A549 (cell line): ENCODE measurements around the gene ANO10. TPM values are rescaled to one million over a fixed set of nuclear protein-coding genes. Genes with fewer than 3 reads are reported as not detected.

ENCODE experiments used
- ATAC-seq, 2 experiments: fragments of 200-7000 bp in 1 of 2; fragments of >200 bp in 1 of 2; cut with Nextera tagmentation in 1 of 2; cut with Tn5 transposase in 1 of 2; 3 replicates each; pipeline versions ENCODE4 v1.8.0 to v1.9.1; 2018 to 2020; ENCODE audit warnings: mild to moderate bottlenecking in 1 of 2, moderate library complexity in 1 of 2
- CTCF ChIA-PET: fragments of 300-600 bp; sonication (Branson Sonifier 250); formaldehyde crosslinking; extraction: SDS; loops from one replicate; lab custom pipeline; 2021; ENCODE audit warnings: antibody characterized with exemption, inconsistent platforms; lab: Yijun Ruan, JAX
- POLR2A ChIA-PET: fragments of 350-600 bp; formaldehyde crosslinking; extraction: SDS; loops from one replicate; lab custom pipeline; 2021; ENCODE audit warnings: antibody characterized with exemption, inconsistent platforms; lab: Yijun Ruan, JAX
- DNase-seq, 2 experiments: peaks; one replicate each; pipeline versions ENCODE4 v3.0.0 to v3.0.0-alpha.2; 2011 to 2016; ENCODE audit warnings: low read depth in 1 of 2, low spot score in 1 of 2
- FAIRE-seq: peaks from 2 replicates; lab custom pipeline; 2011; peaks lifted over from hg19 to GRCh38; lab: Jason Lieb, UNC
- H3K27ac ChIP-seq, 2 experiments: fragments of >200 bp; sonication (Bioruptor Twin); formaldehyde crosslinking; 3 replicates each; pipeline ENCODE4 v1.5.1; 2016 to 2017
- H3K4me1 ChIP-seq: fragments of >200 bp; sonication (Bioruptor Twin); formaldehyde crosslinking; 3 replicates; pipeline ENCODE4 v1.6.1; 2016
- H3K4me2 ChIP-seq: fragments of >200 bp; sonication (Bioruptor Twin); formaldehyde crosslinking; 3 replicates; pipeline ENCODE4 v1.6.1; 2016
- H3K4me3 ChIP-seq: fragments of >200 bp; sonication (Bioruptor Twin); formaldehyde crosslinking; 3 replicates; pipeline ENCODE4 v1.5.1; 2016
- H3K9me3 ChIP-seq: fragments of >200 bp; sonication (Bioruptor Twin); formaldehyde crosslinking; 3 replicates; pipeline ENCODE4 v1.6.1; 2016
- BHLHE40 ChIP-seq: IDR thresholded peaks from 2 replicates; pipeline ENCODE4 v1.6.1; 2012; ENCODE audit warnings: low read depth, low read length, inconsistent platforms
- CHD2 ChIP-seq: fragments of 150-350 bp; IDR thresholded peaks from 2 replicates; pipeline ENCODE4 v1.6.1; 2014; ENCODE audit warnings: low read length; ENCODE audit not compliant: partially characterized antibody
- EP300 ChIP-seq, 2 experiments: fragments of >200 bp; sonication (Bioruptor Twin); formaldehyde crosslinking; IDR thresholded peaks; 2 replicates in 1 of 2; 3 replicates in 1 of 2; pipeline ENCODE4 v1.6.1; 2016 to 2017
- ESRRA ChIP-seq: fragments of 150-350 bp; IDR thresholded peaks from 2 replicates; pipeline ENCODE4 v1.6.1; 2014; ENCODE audit warnings: mild to moderate bottlenecking, low read length, borderline replicate concordance
- FOSL2 ChIP-seq, 2 experiments: fragments of 450-650 bp in 1 of 2; fragments of >200 bp in 1 of 2; sonication (Bioruptor Twin) in 1 of 2; formaldehyde crosslinking; IDR thresholded peaks; 2 replicates each; pipeline versions ENCODE4 v1.5.0 to v1.6.1; 2016 to 2020; ENCODE audit warnings: mild to moderate bottlenecking in 1 of 2, moderate library complexity in 1 of 2
- FOXS1 ChIP-seq: fragments of 250-450 bp; sonication (Bioruptor Pico); IDR thresholded peaks from 2 replicates; pipeline ENCODE4 v1.5.0; 2020; ENCODE audit warnings: mild to moderate bottlenecking, moderate library complexity
- GATA3 ChIP-seq: IDR thresholded peaks from 2 replicates; pipeline ENCODE4 v1.6.1; 2012; ENCODE audit warnings: borderline replicate concordance
- HDAC2 ChIP-seq: fragments of 200-600 bp; sonication (generic); IDR thresholded peaks from 2 replicates; pipeline ENCODE4 v1.6.1; 2016
- JUN ChIP-seq, 2 experiments: fragments of >200 bp; sonication (Bioruptor Twin); formaldehyde crosslinking; IDR thresholded peaks; 2 replicates in 1 of 2; 3 replicates in 1 of 2; pipeline ENCODE4 v1.6.1; 2016 to 2017
- KDM1A ChIP-seq: fragments of 200-600 bp; sonication (generic); IDR thresholded peaks from 2 replicates; pipeline ENCODE4 v1.6.1; 2016; ENCODE audit warnings: low read depth, mild to moderate bottlenecking
- MAFK ChIP-seq: fragments of 450-650 bp; IDR thresholded peaks from 2 replicates; pipeline ENCODE4 v1.6.1; 2014; ENCODE audit not compliant: partially characterized antibody
- MAZ ChIP-seq: fragments of 150-350 bp; IDR thresholded peaks from 2 replicates; pipeline ENCODE4 v1.6.1; 2014; ENCODE audit warnings: antibody characterized with exemption, low read depth, low read length, borderline replicate concordance
- MYC ChIP-seq: IDR thresholded peaks from 2 replicates; pipeline ENCODE4 v1.6.1; 2012; ENCODE audit warnings: mild to moderate bottlenecking, inconsistent platforms, low read length, improper control_type of control experiment, borderline replicate concordance
- NFE2L2 ChIP-seq: fragments of 150-350 bp; conservative IDR thresholded peaks from 2 replicates; pipeline ENCODE4 v1.6.1; 2014; ENCODE audit warnings: low read length
- NPAS2 ChIP-seq: fragments of 250-450 bp; sonication (Bioruptor Pico); IDR thresholded peaks from 2 replicates; pipeline ENCODE4 v1.8.0; 2022; ENCODE audit warnings: mild to moderate bottlenecking, moderate library complexity, borderline replicate concordance
- NR3C1 ChIP-seq: fragments of >200 bp; sonication (Bioruptor Twin); formaldehyde crosslinking; IDR thresholded peaks from 3 replicates; pipeline ENCODE4 v1.6.1; 2017
- PBX3 ChIP-seq: IDR thresholded peaks from 2 replicates; pipeline ENCODE4 v1.6.1; 2012
- POLR2A ChIP-seq: IDR thresholded peaks from 2 replicates; pipeline ENCODE4 v1.6.1; 2012; ENCODE audit warnings: mild to moderate bottlenecking, low read length
- REST ChIP-seq: fragments of 200-600 bp; sonication (generic); IDR thresholded peaks from 2 replicates; pipeline ENCODE4 v1.6.1; 2016; ENCODE audit warnings: antibody characterized with exemption, mild to moderate bottlenecking, moderate library complexity
- SREBF2 ChIP-seq: fragments of 450-650 bp; IDR thresholded peaks from 2 replicates; pipeline ENCODE4 v1.6.1; 2014; ENCODE audit warnings: mild to moderate bottlenecking, moderate library complexity
- TP53 ChIP-seq: fragments of 250-450 bp; sonication (Bioruptor Pico); IDR thresholded peaks from 2 replicates; pipeline ENCODE4 v1.5.0; 2021; ENCODE audit warnings: mild to moderate bottlenecking, moderate library complexity
- ZC3H11A ChIP-seq: fragments of 450-650 bp; IDR thresholded peaks from 2 replicates; pipeline ENCODE4 v1.6.1; 2014; ENCODE audit warnings: antibody characterized with exemption, mild to moderate bottlenecking
- WGBS: methylation state at CpG from one replicate; pipeline ENCODE4 v1.1.6; 2017; ENCODE audit errors: missing lambda C conversion rate; 5-methylcytosine and 5-hydroxymethylcytosine counted together
- polyA plus RNA-seq, 4 experiments: library from polyadenylated mRNA; depleted of rRNA in 3 of 4; stranded (reverse); fragments of >200 nt; fragmentation: RNase III in 1 of 4; extraction: RNeasy Plus Mini Kit Qiagen cat#74134 plus additional on column Dnase treatment in 1 of 4; gene quantifications; 2 replicates in 3 of 4; 3 replicates in 1 of 4; pipeline ENCODE4 v1.2.3, GENCODE V29; 2011 to 2017

Gene ANO10
- polyA plus RNA-seq, 2 of the 4 experiments (the other 2 are of a cell fraction), result 20.0 to 22.8 TPM

- no peak overlapping the region for H3K4me2 ChIP-seq
- TF ChIP-seq PBX3 (no peak), TP53 (no peak), JUN (IDR thresholded peaks at IDR 0.05) (no peak), MYC (no peak), EP300 (IDR thresholded peaks at IDR 0.05) (no peak), CHD2 (no peak), FOXS1 (CRISPR knock-in tag) (no peak)
- DNase-seq (no peak), FAIRE-seq (no peak), ATAC-seq (no peak)
- H3K9me3 ChIP-seq, result no peaks in the 10 kb centered on the region
- ChIA-PET CTCF (no interaction called here), POLR2A (no interaction called here)
- H3K27ac ChIP-seq, result no peak overlapping the region
- 94% methylated on average over 5 of the region's 5 CpGs for WGBS
- H3K4me3 ChIP-seq, result no peak overlapping the region
- no peaks in the 10 kb centered on the region for H3K4me1 ChIP-seq
Observed at GRCh38 chr3:43613976-43614375, 7.8 kb downstream of the ANO10 start.

GRCh38 chr3:43612419-43612818 lies 9.4 kb downstream of the ANO10 start:
- H3K4me3 ChIP-seq, result no peak overlapping the region
- no peaks in the 10 kb centered on the region for H3K4me1 ChIP-seq
- DNase-seq, result no peak
- ATAC-seq, result no peak
- FAIRE-seq, result no peak
- CTCF ChIA-PET, result interaction anchor here (0.9 kb wide), 1 partner anchor 10 kb away, joined by 3 read pairs; no protein-coding TSS in a partner anchor
- TF ChIP-seq MAZ (no peak), EP300 (IDR thresholded peaks at IDR 0.05) (no peak), ZC3H11A (no peak), NR3C1 (no peak), MAFK (no peak), NPAS2 (CRISPR knock-in tag) (no peak), REST (no peak), KDM1A (no peak), FOSL2 (IDR thresholded peaks at IDR 0.05) (no peak), FOSL2 (CRISPR knock-in tag; IDR thresholded peaks at IDR 0.05) (no peak), BHLHE40 (no peak), GATA3 (no peak), PBX3 (no peak), POLR2A (no peak), HDAC2 (no peak), ESRRA (no peak), TP53 (no peak), NFE2L2 (no peak)
- H3K9me3 ChIP-seq, result no peaks in the 10 kb centered on the region
- H3K4me2 ChIP-seq, result no peak overlapping the region
- POLR2A ChIA-PET, result no interaction called here
- H3K27ac ChIP-seq, result no peak overlapping the region

- POLR2A ChIA-PET, result no interaction called here
Observed at GRCh38 chr3:43609406-43609805, 12.4 kb downstream of the ANO10 start.

More at GRCh38 chr3:43609406-43609805, 12.4 kb downstream of the ANO10 start:
- no peak for FAIRE-seq
- Histone ChIP-seq H3K9me3 (no peaks in the 10 kb centered on the region), H3K4me1 (no peaks in the 10 kb centered on the region), H3K4me2 (no peak overlapping the region), H3K27ac (no peak overlapping the region), H3K4me3 (no peak overlapping the region)
- WGBS, result 92% methylated on average over 1 of the region's 1 CpG
- no peak for DNase-seq
- ATAC-seq, result no peak
- CTCF ChIA-PET, result no interaction called here
- no peak for TF ChIP-seq SREBF2
